ENCODE results near the gene ARHGDIG.

- TF ChIP-seq EP300 (IDR thresholded peaks at IDR 0.05): no peak
- TF ChIP-seq, protein P1, sequence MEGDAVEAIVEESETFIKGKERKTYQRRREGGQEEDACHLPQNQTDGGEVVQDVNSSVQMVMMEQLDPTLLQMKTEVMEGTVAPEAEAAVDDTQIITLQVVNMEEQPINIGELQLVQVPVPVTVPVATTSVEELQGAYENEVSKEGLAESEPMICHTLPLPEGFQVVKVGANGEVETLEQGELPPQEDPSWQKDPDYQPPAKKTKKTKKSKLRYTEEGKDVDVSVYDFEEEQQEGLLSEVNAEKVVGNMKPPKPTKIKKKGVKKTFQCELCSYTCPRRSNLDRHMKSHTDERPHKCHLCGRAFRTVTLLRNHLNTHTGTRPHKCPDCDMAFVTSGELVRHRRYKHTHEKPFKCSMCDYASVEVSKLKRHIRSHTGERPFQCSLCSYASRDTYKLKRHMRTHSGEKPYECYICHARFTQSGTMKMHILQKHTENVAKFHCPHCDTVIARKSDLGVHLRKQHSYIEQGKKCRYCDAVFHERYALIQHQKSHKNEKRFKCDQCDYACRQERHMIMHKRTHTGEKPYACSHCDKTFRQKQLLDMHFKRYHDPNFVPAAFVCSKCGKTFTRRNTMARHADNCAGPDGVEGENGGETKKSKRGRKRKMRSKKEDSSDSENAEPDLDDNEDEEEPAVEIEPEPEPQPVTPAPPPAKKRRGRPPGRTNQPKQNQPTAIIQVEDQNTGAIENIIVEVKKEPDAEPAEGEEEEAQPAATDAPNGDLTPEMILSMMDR (IDR thresholded peaks at IDR 0.05): no peak
- no peak for TF ChIP-seq POLR2A (IDR thresholded peaks at IDR 0.05)
These were observed 21.6 kb downstream of the ARHGDIG start for GRCh38 chr16:301950-302349.
